CD4-positive, alpha-beta T cell treated with Interleukin-2 at 100 ng/mL for 4 hours (primary cell): Measurements from ENCODE around the gene SORL1.
"Not testable (repeated sequence)": the region's sequence is repeated elsewhere in the genome, so short reads cannot be mapped to it uniquely, and the experiment has no call there.

Source experiments
- DNase-seq: peaks from one replicate; pipeline ENCODE4 v3.0.0-alpha.2; 2020; ENCODE audit warnings: low spot score

Gene SORL1

DNA sequence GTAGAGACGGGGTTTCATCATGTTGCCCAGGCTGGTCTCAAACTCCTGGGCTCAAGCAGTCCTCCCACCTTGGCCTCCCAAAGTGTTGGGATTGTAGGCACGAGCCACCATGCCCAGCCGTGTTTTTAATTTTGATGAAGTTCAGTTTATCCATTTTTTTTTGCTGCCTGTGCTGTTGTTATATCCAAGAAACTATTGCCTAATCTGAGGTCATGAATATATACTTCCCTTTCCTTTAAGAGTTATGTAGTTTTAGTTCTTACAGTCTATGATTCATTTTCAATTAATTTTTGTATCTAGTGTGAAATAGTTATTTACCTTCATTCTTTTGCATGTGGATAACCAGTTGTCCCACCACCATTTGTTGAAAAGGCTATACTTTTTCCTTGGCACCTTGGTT is 50.9 kb downstream of the SORL1 start:
- DNase-seq, result no peak

DNA sequence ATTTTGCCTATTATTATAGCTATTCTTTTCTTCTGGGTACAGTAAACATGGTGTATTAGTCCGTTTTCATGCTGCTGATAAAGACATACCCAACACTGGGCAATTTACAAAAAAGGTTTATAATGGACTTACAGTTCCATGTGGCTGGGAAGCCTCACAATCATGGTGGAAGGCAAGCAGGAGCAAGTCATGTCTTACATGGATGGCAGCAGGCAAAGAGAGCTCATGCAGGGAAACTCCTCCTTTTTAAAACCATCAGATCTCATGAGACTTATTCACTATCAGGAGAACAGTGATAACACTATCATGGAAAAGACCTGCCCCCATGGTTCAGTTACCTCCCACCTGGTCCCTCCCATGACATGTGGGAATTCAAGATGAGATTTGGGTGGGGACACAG is 54.1 kb downstream of the SORL1 start:
- not testable (repeated sequence) for DNase-seq

DNA sequence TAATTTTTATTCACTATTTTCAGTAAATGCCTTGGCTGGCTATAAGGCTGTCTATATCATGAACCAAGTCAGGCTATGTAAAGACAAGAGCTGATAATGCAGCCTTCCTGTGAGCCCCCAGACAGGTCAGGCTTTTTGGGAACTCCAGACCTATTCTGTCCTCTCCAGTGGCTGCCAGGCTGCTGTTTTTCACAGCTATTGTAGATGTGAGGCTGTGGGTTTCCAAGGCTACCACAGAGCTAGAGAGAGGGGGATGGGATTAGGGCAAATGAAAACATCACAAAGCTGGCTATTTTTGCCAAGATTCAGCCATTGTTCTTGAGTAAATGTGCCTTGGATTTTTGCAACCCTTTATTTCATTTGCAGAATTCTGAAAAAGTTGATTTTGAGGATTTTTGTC is 56.3 kb downstream of the SORL1 start:
- DNase-seq, result no peak

DNA sequence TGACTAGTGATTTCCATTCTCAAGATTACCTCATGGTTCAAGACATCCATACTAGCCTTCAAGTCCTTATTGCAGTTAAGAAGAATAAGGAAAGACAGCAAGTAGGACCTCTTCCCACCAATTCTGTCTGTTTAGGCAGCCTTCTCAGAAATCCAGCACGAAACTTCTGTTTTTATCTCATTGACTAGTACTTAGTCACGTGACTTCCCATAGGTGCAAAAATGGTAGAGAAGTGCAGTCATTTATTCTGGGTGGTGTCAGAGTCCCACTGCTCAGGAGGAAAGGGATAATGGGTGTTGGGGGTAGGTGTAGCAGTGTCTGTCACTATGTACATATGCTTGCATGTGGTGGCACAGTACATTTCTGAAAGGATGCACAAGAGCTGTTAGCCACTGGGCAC is 58.3 kb downstream of the SORL1 start:
- DNase-seq, result no peak

DNA sequence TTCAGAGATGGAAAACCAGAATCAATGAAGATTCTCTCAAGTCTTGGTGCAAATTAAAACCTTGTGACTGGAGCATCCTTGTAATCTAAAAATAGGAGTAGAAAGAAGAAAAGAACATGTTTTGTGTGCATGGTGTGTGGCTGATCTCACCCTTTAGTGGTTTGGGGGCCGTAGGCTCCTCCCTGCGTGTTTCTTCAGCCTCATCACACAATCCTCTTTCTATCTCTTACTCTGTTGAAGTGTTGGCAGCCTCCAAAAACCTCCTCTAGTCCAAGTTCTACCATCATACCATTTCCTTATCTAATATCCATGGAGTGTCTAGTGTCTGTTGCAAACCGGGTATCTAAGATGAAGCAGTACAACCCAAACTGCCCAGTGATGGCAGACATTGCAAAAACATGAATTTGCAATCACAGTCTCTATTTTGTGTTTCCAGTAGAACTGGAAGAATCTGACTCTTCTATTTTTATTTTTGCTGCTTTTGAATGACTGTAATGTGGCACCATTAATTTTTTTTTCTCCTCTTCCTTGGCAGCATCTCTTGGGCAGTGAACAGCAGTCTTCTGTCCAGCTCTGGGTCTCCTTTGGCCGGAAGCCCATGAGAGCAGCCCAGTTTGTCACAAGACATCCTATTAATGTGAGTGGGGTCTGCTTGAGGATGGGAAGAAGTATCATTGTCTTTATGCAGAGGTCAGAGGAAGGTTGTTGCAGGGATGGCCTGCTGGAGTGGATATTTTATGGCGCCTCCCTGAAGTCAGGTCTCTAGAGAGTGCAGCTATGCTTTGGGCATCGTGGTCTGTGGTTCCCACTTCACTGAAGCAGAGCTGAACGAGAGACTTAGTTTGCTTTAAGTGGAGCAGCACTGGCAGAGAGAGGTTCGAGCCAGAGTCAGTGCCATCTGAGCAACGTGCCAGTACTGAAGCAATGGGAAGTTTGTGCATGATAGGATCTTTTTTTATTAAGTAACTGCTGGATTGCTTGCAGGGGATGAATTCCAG is 60.7 kb downstream of the SORL1 start:
- no peak for DNase-seq

DNA sequence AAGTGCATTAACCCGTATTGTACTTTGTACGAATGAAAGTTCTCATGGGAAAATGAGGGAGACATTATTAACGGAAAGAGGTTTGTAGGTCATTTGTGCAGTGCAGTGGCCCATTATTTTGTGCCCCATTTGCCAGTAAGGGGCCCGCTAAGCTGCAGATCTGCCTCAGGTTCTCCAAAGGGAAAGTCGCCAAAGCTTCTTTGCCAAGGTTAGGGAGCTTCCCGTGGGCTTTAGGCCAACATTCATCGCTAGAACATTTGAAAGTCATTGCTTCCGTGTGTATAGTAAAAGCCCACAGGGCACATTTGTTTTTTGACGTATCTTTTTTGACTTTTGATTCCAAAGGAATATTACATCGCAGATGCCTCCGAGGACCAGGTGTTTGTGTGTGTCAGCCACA is 61.7 kb downstream of the SORL1 start:
- DNase-seq, result no peak

DNA sequence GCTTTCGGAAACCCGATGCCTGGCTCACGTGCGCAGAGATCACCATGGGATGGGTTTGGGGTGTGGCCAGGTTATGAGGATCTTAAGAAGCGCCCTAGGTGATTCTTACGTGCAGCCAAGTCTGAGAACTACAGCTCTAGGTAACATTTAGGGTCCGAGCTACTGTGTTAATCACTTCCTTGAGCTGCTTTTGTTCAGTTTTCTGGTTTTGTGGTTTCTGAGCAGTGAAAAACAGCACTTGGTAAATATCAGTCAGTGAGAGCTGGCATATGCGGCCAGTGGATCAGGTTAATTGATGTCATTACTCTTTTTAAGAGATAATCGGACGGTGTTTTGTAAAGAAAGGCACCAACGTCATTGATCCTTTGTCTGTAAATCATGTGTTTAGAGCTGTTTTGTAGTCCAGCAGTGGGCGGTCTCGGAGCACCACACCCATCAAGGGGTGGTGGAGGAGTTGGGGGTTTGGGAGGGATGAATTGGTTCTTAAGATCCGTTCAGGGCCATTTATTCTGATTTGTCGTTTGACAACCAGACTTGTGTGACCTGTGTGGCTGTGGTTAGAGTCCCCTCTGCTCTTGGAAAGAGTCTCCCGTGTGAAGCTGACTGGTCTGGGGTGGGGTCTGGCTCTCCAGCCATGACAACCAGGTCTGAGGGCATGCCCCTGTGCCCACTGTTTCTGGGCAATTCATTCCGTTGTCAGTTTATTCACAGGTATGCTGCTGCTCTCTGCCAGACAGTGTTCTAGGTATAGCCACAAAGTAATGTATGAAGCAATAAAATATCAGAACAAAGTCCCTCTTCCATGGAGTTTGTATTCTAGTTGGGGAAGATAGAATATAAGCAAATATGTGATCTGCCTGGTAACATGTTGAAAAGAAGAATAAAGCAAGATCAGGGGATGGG is 62.6 kb downstream of the SORL1 start:
- DNase-seq, result peak; percentile 31

DNA sequence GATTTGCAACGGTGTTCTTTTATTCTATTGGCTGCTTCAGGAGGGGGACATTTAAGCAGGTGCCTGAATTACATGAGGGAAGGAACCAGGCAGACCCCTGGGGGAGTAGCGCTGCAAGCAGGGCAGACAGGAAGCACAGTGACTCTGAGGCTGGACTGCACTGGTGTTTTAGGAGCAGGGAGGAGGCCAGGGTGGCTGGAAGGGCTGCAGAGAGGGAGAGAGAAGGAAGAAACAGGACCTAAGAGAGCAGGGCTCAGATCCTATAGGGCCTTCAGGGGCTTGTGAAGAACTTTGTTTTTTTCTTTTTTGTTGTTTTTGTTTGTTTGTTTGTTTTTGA is 63.2 kb downstream of the SORL1 start:
- no peak for DNase-seq

DNA sequence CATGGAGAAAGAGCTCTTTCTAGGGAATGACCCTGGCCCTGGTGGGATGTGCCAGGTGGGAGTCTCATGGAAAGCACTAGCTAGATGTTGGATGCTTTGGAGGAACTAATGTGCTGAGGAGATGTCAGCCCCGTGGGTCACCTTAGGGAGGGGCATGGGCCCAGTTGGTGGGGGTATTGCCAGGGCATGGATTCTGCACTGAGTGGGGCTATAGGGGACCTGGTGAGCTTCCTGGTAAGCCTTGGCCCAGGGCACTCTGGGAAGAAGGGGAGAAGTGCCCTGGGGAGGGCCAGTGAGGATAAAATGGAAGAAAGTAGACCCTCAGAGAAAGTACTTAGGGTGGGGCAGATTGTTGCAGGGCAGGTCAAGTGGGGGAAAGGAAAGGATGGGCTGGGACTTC is 65.9 kb downstream of the SORL1 start:
- no peak for DNase-seq

DNA sequence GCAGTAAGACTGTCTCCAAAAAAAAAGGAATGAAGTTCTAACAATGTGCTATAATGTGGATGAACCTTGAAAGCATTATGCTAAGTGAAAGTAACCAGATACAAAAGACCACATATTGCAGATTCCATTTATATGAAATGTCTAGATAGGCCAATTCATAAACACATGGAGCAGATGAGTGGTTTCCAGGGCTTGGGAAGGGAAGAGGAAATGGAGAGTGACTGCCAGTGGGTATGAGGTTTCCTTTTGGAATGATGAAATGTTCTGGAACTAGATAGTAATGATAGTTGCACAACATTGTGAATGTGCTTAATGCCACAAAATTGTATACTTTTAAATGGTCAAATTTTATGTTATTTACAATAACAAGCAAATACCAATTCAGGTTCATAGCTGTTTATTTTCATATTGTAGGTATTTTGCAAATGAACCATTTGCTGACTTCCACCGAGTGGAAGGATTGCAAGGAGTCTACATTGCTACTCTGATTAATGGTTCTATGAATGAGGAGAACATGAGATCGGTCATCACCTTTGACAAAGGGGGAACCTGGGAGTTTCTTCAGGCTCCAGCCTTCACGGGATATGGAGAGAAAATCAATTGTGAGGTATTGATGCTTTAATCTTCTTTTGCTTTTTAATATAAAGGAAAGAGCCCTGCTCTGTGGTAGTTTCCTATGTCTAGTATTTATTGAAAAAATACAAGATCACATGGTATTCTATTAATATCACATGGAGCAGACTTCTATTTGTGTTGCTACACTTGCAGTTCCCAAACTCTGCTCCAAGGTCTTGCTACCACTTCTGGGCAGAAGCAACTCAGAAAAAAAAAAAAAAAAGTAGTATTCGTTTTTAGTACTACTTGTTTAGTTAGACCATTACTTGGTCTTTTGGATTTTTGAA is 68.4 kb downstream of the SORL1 start:
- no peak for DNase-seq

DNA sequence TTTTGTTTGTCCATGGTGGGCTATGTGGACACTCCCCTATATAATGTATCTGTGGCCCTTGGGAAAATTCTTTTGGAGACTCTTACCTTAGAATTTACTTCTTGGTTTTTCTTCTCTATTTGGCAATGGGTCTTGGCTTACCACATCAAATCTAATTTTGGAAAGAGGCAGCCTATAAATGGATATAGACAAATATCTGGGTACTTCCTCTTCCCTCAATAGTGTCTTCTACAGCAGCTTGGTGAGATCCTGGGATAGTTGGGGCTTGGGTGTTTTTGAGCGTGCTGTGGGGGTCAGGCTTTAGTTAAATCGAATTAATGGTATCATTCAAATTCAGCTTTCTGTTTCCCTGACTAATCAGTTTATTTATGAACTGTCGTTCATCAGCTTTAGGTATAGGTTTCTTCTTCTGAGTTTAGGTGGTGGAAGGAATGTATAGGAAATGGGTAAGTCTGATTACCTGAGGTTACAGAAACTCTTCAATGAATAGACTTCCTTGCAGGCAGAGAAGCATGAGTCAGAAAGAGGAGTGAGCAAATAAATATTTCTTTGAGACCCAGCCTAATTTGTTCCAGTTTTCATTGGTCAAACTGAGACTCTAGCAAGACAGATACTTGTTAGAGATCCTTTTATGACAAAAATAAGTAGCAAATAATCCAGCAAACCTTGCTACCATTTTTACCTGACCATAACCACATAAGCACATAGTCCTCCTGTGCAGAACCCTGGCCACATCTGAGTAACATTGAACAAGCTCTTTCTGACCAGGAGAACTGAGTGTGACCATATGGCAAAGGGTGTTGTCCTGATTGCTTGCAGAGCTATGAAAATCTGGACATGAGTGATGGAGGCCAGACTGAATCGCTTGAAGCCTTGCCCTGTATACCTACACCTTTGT is 69.3 kb downstream of the SORL1 start:
- no peak for DNase-seq

DNA sequence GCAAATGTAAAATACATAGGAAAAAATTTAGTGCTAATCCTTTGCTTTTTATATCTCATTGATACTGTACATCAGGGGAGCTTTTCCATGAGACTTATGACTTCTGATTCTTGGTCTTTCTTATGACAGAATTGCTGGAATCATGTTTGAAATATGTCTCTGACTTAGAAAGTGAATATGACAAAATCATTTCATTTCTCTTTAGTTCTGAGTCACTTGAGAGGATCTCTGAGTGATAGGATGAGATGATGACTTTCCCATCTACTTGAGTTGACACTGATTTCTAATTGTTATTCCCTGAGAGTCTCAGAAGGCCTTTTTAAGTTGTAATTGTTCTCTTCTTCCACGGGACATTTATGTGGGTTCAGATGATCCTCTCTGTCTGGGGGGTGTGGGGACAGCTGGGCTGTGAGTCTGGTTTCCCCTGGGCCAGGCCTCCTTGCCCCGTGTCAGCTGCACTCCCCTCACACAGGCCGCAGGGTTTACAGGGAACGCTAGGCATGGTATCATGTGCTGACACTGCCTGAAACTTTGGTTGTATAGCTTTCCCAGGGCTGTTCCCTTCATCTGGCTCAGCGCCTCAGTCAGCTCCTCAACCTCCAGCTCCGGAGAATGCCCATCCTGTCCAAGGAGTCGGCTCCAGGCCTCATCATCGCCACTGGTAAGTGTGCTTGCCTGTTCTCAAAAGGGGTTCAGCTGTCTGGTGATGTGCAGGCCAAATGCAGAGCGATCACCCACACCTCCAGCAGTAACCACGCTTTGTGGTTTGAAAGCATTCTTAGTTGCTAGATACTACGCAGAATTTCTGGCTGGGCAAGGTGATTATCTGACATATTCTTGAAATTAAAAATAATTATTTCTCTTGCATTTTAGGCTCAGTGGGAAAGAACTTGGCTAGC is 70.2 kb downstream of the SORL1 start:
- no peak for DNase-seq

DNA sequence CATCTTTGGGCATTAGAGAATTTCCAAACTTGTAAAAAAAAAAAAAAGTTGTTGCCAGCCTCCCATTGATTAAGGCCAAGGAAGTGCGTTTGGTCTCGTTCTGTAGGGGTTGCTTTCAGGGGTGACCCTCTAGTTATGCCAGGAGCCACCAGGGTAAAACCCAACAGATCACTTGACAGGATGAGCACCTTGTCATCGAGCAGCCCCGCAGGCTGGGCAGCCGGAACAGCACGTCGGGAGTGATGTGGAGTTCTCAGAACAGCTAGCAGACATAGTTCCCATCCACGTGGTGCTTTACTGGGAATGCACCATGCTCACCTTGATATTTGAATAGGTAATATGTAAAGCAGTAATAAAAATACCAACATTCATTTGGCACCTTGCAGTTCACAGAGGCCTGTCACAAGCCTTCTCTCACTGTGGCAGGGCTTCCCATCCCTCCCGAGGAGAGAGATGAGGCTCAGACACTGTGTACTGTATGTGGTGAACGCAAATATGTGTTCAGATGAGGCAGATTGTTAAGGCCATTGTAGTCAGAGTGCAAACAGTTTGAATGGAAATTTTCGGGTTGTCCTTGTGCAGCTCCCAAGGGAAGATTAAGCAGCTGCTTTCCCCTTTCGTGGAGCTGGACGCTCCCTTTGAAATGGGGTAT is 71.6 kb downstream of the SORL1 start:
- DNase-seq, result no peak

DNA sequence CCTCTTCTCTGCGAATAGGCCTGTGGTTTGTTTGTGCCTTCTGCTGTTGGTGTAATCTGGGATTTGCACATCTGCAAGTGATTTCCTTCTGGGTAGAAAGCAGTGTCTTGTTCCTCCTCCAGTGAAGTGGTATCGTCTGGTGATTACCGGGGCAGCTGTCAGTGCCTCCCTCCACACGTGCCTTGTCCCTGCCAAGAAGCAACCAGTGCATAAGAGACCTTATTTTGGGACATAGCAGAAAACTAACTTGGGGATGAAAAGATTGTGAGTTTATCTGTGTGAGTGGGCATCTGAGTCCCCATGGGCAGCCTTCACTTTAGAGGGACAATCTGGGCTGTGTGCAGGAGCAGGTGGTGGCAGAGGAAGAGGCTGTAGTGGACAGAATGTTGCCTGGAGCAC is 72.1 kb downstream of the SORL1 start:
- no peak for DNase-seq

DNA sequence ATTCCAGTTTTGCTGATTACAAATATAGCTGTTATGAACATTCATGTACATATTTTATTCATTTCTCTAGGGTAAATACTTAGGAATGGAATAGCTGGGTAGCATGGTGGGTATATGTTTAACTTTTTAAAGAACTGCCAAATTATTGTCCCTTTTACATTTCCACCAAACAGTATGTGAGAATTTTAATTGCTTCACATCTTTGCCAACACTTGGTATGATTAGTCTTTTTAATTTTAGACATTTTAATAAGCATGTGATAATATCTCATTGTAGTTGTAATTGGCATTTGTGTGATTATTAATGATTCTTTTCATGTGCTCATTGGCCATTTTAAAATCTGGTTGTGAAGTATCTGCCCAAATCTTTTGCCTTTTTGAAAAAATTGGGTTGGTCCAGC is 73.3 kb downstream of the SORL1 start:
- DNase-seq, result no peak

DNA sequence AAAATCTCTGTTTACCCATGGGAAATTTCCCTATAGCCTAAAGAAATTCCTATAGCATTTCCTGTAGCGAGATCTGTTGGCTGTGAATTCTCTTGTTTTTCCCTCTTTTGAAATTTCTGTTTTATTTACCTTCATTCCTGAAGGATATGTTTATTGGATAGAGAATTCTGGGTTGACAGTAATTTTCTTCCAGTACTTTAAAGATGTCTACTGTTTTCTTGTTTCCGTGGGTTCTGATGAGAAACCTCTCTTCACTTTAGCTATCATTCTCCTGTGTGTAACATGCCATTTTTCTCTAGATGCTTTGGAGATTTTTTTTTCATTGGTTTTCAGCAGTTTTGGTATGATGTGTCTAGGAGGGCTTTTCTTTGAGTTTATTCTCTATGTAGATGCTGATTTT is 78.1 kb downstream of the SORL1 start:
- DNase-seq, result no peak

DNA sequence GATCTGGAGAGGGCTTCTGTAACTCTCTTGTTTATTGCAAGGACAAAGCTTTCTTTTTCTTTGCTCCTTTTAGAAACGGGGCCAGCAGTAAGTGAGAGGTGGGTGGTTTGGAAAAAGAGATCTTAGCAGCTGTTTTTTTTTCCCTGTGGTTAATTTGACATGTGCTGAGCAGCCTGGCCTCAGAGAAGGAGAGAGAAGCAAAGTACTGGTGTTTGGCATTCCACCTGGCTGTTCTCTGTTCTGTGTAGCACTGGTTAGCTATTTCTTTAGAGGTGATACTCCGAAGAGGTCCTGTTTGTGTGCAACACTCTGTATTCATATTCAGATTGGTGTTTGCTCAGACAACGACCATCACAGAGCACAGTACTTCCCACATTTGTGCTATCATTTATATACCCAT is 81.5 kb downstream of the SORL1 start:
- no peak for DNase-seq

DNA sequence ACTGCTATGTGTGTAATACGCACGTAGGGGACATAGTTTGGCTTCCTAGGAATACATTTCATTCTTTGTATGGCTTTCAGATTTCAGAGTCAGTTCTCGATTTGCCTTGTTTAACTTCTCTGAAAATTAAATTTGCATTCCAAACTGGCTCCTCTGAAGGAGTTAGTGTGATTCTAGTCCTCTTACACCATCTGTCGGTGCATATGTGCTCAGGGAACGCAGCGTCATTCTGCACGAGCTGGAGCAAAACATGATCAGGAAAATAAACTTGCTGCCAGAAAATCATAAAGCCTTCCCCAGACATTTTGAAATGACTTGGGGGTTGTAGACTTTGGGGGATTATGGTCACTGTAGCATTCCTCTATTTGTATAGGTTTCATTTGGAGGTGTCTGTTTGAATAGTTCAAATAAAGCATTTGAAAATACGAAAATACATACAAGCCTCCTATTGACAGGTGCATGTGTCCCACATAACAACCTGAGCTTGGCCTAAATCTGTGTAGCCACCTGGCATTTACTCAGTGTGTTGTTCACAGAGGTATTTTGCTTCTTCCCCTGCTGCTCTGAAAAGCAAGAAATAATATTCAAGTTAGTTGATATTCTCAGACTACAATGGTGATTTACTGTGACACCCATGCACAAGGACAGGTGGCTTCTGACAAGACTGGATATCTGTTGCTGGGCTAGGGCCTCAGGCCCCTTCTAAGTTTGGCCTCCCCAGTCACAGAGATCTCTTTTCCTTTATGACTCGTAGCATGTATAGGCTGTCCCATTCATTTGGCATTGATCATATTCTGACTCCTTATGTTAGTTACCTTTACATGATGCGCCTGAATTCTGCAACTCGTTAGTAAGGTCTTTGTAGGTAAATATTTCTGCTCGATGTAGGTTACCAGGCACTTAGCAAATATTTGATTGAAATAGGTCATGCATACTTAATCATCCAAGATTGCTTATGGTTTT is 82.3 kb downstream of the SORL1 start:
- DNase-seq, result no peak
